HEK293 (cell line): ENCODE data around the gene FIGN.

Experiments
- BCL11B ChIP-seq: fragments of 450-650 bp; formaldehyde crosslinking; IDR thresholded peaks from 2 replicates; pipeline ENCODE4 v1.5.1; 2016; ENCODE audit warnings: low read depth, missing biosample characterization, missing genetic modification characterization
- CTCF ChIP-seq: fragments of 450-650 bp; formaldehyde crosslinking; IDR thresholded peaks from 2 replicates; pipeline ENCODE4 v1.5.1; 2016; ENCODE audit warnings: missing biosample characterization, missing genetic modification characterization
- KLF10 ChIP-seq: fragments of 450-650 bp; IDR thresholded peaks from 2 replicates; pipeline ENCODE4 v1.5.1; 2018; ENCODE audit warnings: missing biosample characterization, mild to moderate bottlenecking, missing genetic modification characterization
- REST ChIP-seq: fragments of 450-650 bp; formaldehyde crosslinking; IDR thresholded peaks from 2 replicates; pipeline ENCODE4 v1.5.1; 2016; ENCODE audit warnings: missing biosample characterization, missing genetic modification characterization
- SCRT1 ChIP-seq: fragments of 450-650 bp; formaldehyde crosslinking; IDR thresholded peaks from 2 replicates; pipeline ENCODE4 v1.5.1; 2016; ENCODE audit warnings: missing biosample characterization, missing genetic modification characterization, borderline replicate concordance
- ZBTB10 ChIP-seq: fragments of 450-650 bp; formaldehyde crosslinking; IDR thresholded peaks from 2 replicates; pipeline ENCODE4 v1.5.1; 2016; ENCODE audit warnings: missing biosample characterization, missing genetic modification characterization
- ZBTB44 ChIP-seq: fragments of 450-650 bp; IDR thresholded peaks from 2 replicates; pipeline ENCODE4 v1.5.1; 2018; ENCODE audit warnings: missing biosample characterization, mild to moderate bottlenecking, missing genetic modification characterization
- ZNF10 ChIP-seq: fragments of 450-650 bp; formaldehyde crosslinking; IDR thresholded peaks from 2 replicates; pipeline ENCODE4 v1.5.1; 2017; ENCODE audit warnings: missing biosample characterization, missing genetic modification characterization
- ZNF18 ChIP-seq: fragments of 450-650 bp; formaldehyde crosslinking; IDR thresholded peaks from 2 replicates; pipeline ENCODE4 v1.5.1; 2016; ENCODE audit warnings: missing biosample characterization, missing genetic modification characterization
- ZNF558 ChIP-seq: fragments of 450-650 bp; formaldehyde crosslinking; IDR thresholded peaks from 2 replicates; pipeline ENCODE4 v1.5.1; 2016; ENCODE audit warnings: missing biosample characterization, missing genetic modification characterization
- ZNF707 ChIP-seq: fragments of 450-650 bp; formaldehyde crosslinking; IDR thresholded peaks from 2 replicates; pipeline ENCODE4 v1.5.1; 2016; ENCODE audit warnings: missing biosample characterization, missing genetic modification characterization
- ZSCAN23 ChIP-seq: fragments of 450-650 bp; formaldehyde crosslinking; IDR thresholded peaks from 2 replicates; pipeline ENCODE4 v1.5.1; 2016; ENCODE audit warnings: missing biosample characterization, missing genetic modification characterization

- TF ChIP-seq ZNF707 = no peak
- TF ChIP-seq CTCF = no peak
- TF ChIP-seq ZBTB10 = no peak
- no peak for TF ChIP-seq ZBTB44 (tag by site-specific recombination)
- no peak for TF ChIP-seq ZSCAN23 (tag by site-specific recombination)
- TF ChIP-seq ZNF10 (tag by site-specific recombination) = no peak
- no peak for TF ChIP-seq ZNF558
- TF ChIP-seq KLF10 = no peak
- no peak for TF ChIP-seq BCL11B (tag by site-specific recombination)
- no peak for TF ChIP-seq ZNF18
- TF ChIP-seq REST (tag by site-specific recombination) = no peak
- TF ChIP-seq SCRT1 = no peak
Measured at GRCh38 chr2:163553601-163554000, 182.2 kb downstream of the FIGN start.
